ENCODE results near the gene DSC1.

DSC1 gene

GRCh38 chr18:31206071-31206470, 43.4 kb upstream of the DSC1 start:
- no peak for DNase-seq (ENCODE audit: extremely low spot score)
- no peak for TF ChIP-seq CTCF (IDR thresholded peaks at IDR 0.05; ENCODE audit: control extremely low read depth, extremely low read depth, low read depth, missing control alignments)
- POLR2A ChIA-PET, result no interaction called here
- CTCF ChIA-PET, result interaction anchor here (0.9 to 1.9 kb wide), 8 partner anchors 8 to 101 kb away, joined by 3 to 6 read pairs (median 4); partner anchors contain the start of gene DSC1

DNA sequence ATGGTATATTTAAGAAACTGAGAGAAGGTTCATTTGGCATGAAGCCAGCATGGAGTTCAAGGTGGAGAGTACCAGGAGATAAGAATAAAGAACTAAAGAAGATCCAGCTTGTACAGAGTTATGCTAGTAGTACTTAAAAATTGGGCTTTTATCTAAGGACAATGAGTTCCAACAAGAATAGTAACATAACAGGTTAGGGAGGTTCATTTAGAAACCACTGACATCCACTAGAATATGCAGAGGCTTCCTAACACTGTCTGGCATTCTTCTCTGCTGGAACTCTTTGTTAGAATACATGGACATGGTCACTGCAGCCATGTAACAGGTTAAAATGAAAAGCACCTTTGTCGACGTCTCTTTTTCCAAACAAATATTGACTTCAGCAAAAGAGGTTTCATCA, 42.6 kb upstream of the DSC1 start:
- no peak for TF ChIP-seq CTCF (IDR thresholded peaks at IDR 0.05; ENCODE audit: control extremely low read depth, extremely low read depth, low read depth, missing control alignments)
- ChIA-PET POLR2A (no interaction called here), CTCF (interaction anchor here (0.9 kb wide), 1 partner anchor 73 kb away, joined by 3 read pairs; no protein-coding TSS in a partner anchor)
- DNase-seq (ENCODE audit: extremely low spot score), result no peak

DNA sequence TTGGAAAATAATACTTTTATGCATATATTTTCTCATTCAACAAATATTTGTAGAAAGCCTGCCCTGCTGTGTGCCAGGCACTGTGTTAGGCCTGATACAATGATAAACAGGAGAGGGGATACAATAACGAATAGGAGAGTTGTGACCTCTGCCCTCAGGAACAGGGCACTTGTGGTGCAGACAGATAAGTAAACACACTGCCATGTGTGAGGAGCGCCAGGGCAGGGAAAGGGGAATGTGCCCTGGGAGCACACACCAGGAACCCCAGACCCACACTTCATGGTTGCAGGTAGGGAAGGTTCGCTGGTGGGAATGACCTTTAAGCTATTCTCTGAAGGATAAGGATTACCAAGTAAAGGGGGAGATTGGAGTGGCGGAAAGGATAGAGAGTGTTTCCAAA, 42.2 kb upstream of the DSC1 start:
- DNase-seq (ENCODE audit: extremely low spot score), result no peak
- CTCF ChIA-PET, result interaction anchor here (0.9 kb wide), 1 partner anchor 72 kb away, joined by 3 read pairs; no protein-coding TSS in a partner anchor
- no peak for TF ChIP-seq CTCF (IDR thresholded peaks at IDR 0.05; ENCODE audit: control extremely low read depth, extremely low read depth, low read depth, missing control alignments)
- POLR2A ChIA-PET, result no interaction called here

DNA sequence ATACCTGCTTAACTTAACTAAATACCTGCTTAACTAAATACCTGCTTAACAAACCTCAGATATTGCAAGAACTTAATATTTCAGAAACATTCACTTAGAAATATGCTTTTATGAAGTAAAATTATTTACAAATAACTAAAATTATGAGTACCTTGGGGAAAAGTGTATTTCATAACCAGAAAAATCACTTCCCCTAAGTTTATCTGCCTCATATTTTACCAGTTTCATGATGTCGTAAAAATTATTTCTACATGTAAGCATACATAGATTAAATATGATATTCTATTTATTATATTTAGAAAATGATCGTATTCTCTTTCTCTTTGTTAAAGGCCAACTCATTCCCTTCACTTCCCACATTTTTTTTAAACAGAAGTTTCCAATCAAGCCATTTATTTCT, 41.5 kb upstream of the DSC1 start:
- DNase-seq (ENCODE audit: extremely low spot score), result no peak
- CTCF ChIA-PET, result interaction anchor here (0.9 to 1.3 kb wide), 3 partner anchors 11 to 42 kb away, joined by 3 read pairs; no protein-coding TSS in a partner anchor
- TF ChIP-seq CTCF (IDR thresholded peaks at IDR 0.05; ENCODE audit: control extremely low read depth, extremely low read depth, low read depth, missing control alignments), result no peak
- POLR2A ChIA-PET, result no interaction called here

- POLR2A ChIA-PET, result interaction anchor here (0.7 kb wide), 1 partner anchor 121 kb away, joined by 3 read pairs; no protein-coding TSS in a partner anchor
These were observed 41.1 kb upstream of the DSC1 start for GRCh38 chr18:31203794-31204148.

DNA sequence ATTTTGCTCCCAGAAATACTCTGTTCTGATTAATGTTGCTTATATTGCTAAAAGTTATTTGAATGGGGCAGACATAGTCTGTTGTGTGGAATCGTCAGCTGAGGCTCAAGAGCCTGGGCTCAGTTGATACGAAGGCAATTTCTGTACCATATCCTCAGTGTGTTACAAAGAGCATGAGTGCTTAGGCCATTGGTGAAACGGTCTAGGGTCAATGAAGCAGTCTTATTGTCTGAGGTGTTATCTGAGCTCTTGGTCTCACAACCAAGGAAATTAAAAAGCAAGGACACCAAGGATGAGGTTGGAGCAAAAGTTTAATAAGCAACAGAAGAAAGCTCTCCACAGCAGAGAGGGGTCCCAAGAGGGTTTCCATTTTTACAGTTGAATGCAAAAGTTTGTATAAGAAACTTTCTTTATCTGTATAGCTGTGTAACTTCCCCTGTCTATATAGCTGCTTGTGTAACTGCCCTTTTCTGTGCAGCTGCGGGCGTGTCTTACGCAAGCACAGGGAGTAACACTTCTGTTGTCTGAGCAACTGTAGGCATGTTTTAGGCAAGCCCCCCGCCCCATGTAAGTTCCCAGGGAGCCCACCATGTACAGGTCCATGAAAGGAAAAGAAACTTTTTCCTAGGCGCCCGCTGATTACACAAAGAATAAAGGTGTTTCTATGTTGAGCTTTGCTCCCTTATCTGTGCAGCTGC, 40.6 kb upstream of the DSC1 start:
- DNase-seq (ENCODE audit: extremely low spot score), result no peak
- no peak for TF ChIP-seq CTCF (IDR thresholded peaks at IDR 0.05; ENCODE audit: control extremely low read depth, extremely low read depth, low read depth, missing control alignments)
- ChIA-PET CTCF (interaction anchor here (0.9 to 1.7 kb wide), 7 partner anchors 12 to 203 kb away, joined by 3 to 7 read pairs (median 3); no protein-coding TSS in a partner anchor), POLR2A (interaction anchor here (0.7 kb wide), 1 partner anchor 121 kb away, joined by 3 read pairs; no protein-coding TSS in a partner anchor)

More at GRCh38 chr18:31203794-31204148, 41.1 kb upstream of the DSC1 start:
- CTCF ChIA-PET, result interaction anchor here (0.9 to 1.7 kb wide), 6 partner anchors 11 to 91 kb away, joined by 3 to 7 read pairs (median 3); no protein-coding TSS in a partner anchor
- DNase-seq (ENCODE audit: extremely low spot score), result no peak
- TF ChIP-seq CTCF (IDR thresholded peaks at IDR 0.05; ENCODE audit: control extremely low read depth, extremely low read depth, low read depth, missing control alignments), result no peak
